ENCODE measurements around the gene PLPPR3. TPM values are rescaled to one million over a fixed set of nuclear protein-coding genes. Genes with fewer than 3 reads are reported as not detected.
A peak's percentile ranks its signal among the peaks of the same experiment; 100 is the strongest.

Gene PLPPR3
- total RNA-seq, 1 donor from 2014 or later: not detected

GRCh38 chr19:801861-802497 lies 19.8 kb downstream of the PLPPR3 start:
- ATAC-seq (ENCODE audit: poor library complexity) (peak; percentile 7), DNase-seq (peak; percentile 61)
- intact Hi-C loops (cut with DNase I): no loop called here

- DNase-seq (peak; percentile 90), ATAC-seq (ENCODE audit: poor library complexity) (peak; percentile 42)
- intact Hi-C loops (cut with DNase I): no loop called here
These were observed 20.5 kb downstream of the PLPPR3 start for GRCh38 chr19:801030-801860.

GRCh38 chr19:800360-801029 lies 21.3 kb downstream of the PLPPR3 start:
- DNase-seq (no peak), ATAC-seq (ENCODE audit: poor library complexity) (no peak)
- intact Hi-C loops (cut with DNase I): no loop called here

GRCh38 chr19:799076-799881 lies 22.5 kb downstream of the PLPPR3 start:
- ATAC-seq (ENCODE audit: poor library complexity) (no peak), DNase-seq (no peak)
- intact Hi-C loops (cut with DNase I): no loop called here

- DNase-seq (no peak), ATAC-seq (ENCODE audit: poor library complexity) (no peak)
- intact Hi-C loops (cut with DNase I): no loop called here
These were observed 23.2 kb downstream of the PLPPR3 start for GRCh38 chr19:798415-799075.

GRCh38 chr19:797528-798414 lies 24.0 kb downstream of the PLPPR3 start:
- intact Hi-C loops (cut with DNase I): no loop called here
- peak; percentile 93 for DNase-seq
- peak; percentile 36 for ATAC-seq (ENCODE audit: poor library complexity)

- ATAC-seq (ENCODE audit: poor library complexity): peak; percentile 89
- intact Hi-C loops (cut with DNase I): no loop called here
- DNase-seq: peak; percentile 100
These were observed 24.8 kb downstream of the PLPPR3 start, which contains the start of gene PTBP1 for GRCh38 chr19:796692-797527. TSS of gene PTBP1 (plus strand) at chr19:797452. CDS start at chr19:797498, 46 bp downstream.

- intact Hi-C loops (cut with DNase I): no loop called here
- no peak for ATAC-seq (ENCODE audit: poor library complexity)
- peak; percentile 31 for DNase-seq
These were observed 25.8 kb downstream of the PLPPR3 start for GRCh38 chr19:795691-796581.

GRCh38 chr19:795073-795611 lies 26.6 kb downstream of the PLPPR3 start:
- intact Hi-C loops (cut with DNase I): no loop called here
- peak; percentile 73 for DNase-seq
- no peak for ATAC-seq (ENCODE audit: poor library complexity)

GRCh38 chr19:793806-794205 lies 27.9 kb downstream of the PLPPR3 start:
- intact Hi-C loops (cut with DNase I): no loop called here
- ATAC-seq (ENCODE audit: poor library complexity) (no peak), DNase-seq (no peak)

- intact Hi-C loops (cut with DNase I): no loop called here
- no peak for ATAC-seq (ENCODE audit: poor library complexity)
- no peak for DNase-seq
These were observed 29.4 kb downstream of the PLPPR3 start for GRCh38 chr19:792306-792885.

GRCh38 chr19:791567-792305 lies 30.0 kb downstream of the PLPPR3 start:
- ATAC-seq (ENCODE audit: poor library complexity) (no peak), DNase-seq (peak; percentile 39)
- intact Hi-C loops (cut with DNase I): no loop called here

- ATAC-seq (ENCODE audit: poor library complexity): no peak
- no peak for DNase-seq
- intact Hi-C loops (cut with DNase I): no loop called here
These were observed 30.7 kb downstream of the PLPPR3 start for GRCh38 chr19:791007-791566.

- ATAC-seq (ENCODE audit: poor library complexity) (no peak), DNase-seq (no peak)
- intact Hi-C loops (cut with DNase I): no loop called here
These were observed 32.1 kb downstream of the PLPPR3 start for GRCh38 chr19:789701-790060.

Measured in Right ventricle myocardium superior (tissue), 1 donor.